NOMO-1 treated with dmso at 0.1 percent for 144 hours (cell line): ENCODE data around the gene IL17REL.

ENCODE experiments used
- DNase-seq: peaks from one replicate; lab custom pipeline; 2025; ENCODE audit not compliant: unreplicated experiment; lab: John Stamatoyannopoulos, UW

The IL17REL gene

GRCh38 chr22:50046481-50047245 lies 34.1 kb upstream of the IL17REL start:
- no peak for DNase-seq

- no peak for DNase-seq
Measured at GRCh38 chr22:50046019-50046415, 33.5 kb upstream of the IL17REL start.

- no peak for DNase-seq
Measured at GRCh38 chr22:50045211-50046018, 32.9 kb upstream of the IL17REL start.

- DNase-seq: no peak
Measured at GRCh38 chr22:50044485-50045118, 32.0 kb upstream of the IL17REL start.

- DNase-seq: no peak
Measured at GRCh38 chr22:50041361-50042065, 28.9 kb upstream of the IL17REL start.

- no peak for DNase-seq
Measured at GRCh38 chr22:50040717-50041116, 28.2 kb upstream of the IL17REL start.

- no peak for DNase-seq
Measured at GRCh38 chr22:50039669-50040443, 27.3 kb upstream of the IL17REL start.

GRCh38 chr22:50035976-50036724 lies 23.6 kb upstream of the IL17REL start:
- DNase-seq: no peak

GRCh38 chr22:50035131-50035881 lies 22.7 kb upstream of the IL17REL start:
- DNase-seq: no peak

GRCh38 chr22:50034126-50035081 lies 21.8 kb upstream of the IL17REL start:
- DNase-seq: no peak

- DNase-seq: no peak
Measured at GRCh38 chr22:50032941-50033601, 20.5 kb upstream of the IL17REL start.

GRCh38 chr22:50032109-50032871 lies 19.7 kb upstream of the IL17REL start:
- DNase-seq: no peak

- no peak for DNase-seq
Measured at GRCh38 chr22:50031189-50032091, 18.9 kb upstream of the IL17REL start.

GRCh38 chr22:50030297-50031188 lies 18.0 kb upstream of the IL17REL start:
- peak; percentile 63 for DNase-seq
